ENCODE results near the gene HEXD.
"Not testable (repeated sequence)": the region's sequence is repeated elsewhere in the genome, so short reads cannot be mapped to it uniquely, and the experiment has no call there.

Gene HEXD

GRCh38 chr17:82410014-82410716 is 8.0 kb upstream of the HEXD start:
- Histone ChIP-seq H3K36me3 (no peaks in the 10 kb centered on the region), H3K27ac (no peak overlapping the region), H3K9me3 (no peaks in the 10 kb centered on the region), H3K27me3 (no peaks in the 10 kb centered on the region), H3K4me1 (ENCODE audit: control insufficient read depth in 1 of 2, insufficient read depth in 1 of 2, low read depth in 1 of 2, low read length in 1 of 2) (peaks cover 0 to 10% of the 10 kb centered on the region in 2 experiments), H3K4me3 (ENCODE audit: low read depth in 1 of 2, low read length in 1 of 2) (no peak overlapping the region)
- no peak for TF ChIP-seq CTCF (IDR thresholded peaks at IDR 0.05)

GRCh38 chr17:82411396-82412053 is 6.6 kb upstream of the HEXD start:
- no peaks in the 10 kb centered on the region for H3K9me3 ChIP-seq
- no peaks in the 10 kb centered on the region for H3K36me3 ChIP-seq
- H3K4me1 ChIP-seq (ENCODE audit: control insufficient read depth in 1 of 2, insufficient read depth in 1 of 2, low read depth in 1 of 2, low read length in 1 of 2) = peaks cover 0 to 6% of the 10 kb centered on the region in 2 experiments
- TF ChIP-seq CTCF (IDR thresholded peaks at IDR 0.05) = no peak
- no peak overlapping the region for H3K27ac ChIP-seq
- no peak overlapping the region for H3K4me3 ChIP-seq (ENCODE audit: low read depth in 1 of 2, low read length in 1 of 2)
- H3K27me3 ChIP-seq = no peaks in the 10 kb centered on the region

- not testable (repeated sequence) for H3K4me1 ChIP-seq (ENCODE audit: control insufficient read depth in 1 of 2, insufficient read depth in 1 of 2, low read depth in 1 of 2, low read length in 1 of 2); H3K27ac ChIP-seq; H3K4me3 ChIP-seq (ENCODE audit: low read depth in 1 of 2, low read length in 1 of 2); H3K27me3 ChIP-seq; H3K9me3 ChIP-seq; H3K36me3 ChIP-seq
These were observed 6.1 kb upstream of the HEXD start for GRCh38 chr17:82412081-82412480.

GRCh38 chr17:82412535-82413520 is 5.3 kb upstream of the HEXD start:
- peaks cover 3 to 9% of the 10 kb centered on the region in 2 experiments for H3K4me1 ChIP-seq (ENCODE audit: control insufficient read depth in 1 of 2, insufficient read depth in 1 of 2, low read depth in 1 of 2, low read length in 1 of 2)
- no peak for TF ChIP-seq CTCF (IDR thresholded peaks at IDR 0.05)
- no peaks in the 10 kb centered on the region for H3K27me3 ChIP-seq
- no peak overlapping the region for H3K27ac ChIP-seq
- H3K9me3 ChIP-seq = no peaks in the 10 kb centered on the region
- H3K36me3 ChIP-seq = no peaks in the 10 kb centered on the region
- no peak overlapping the region for H3K4me3 ChIP-seq (ENCODE audit: low read depth in 1 of 2, low read length in 1 of 2)

- peak overlapping the region in 1 of 2 experiments; percentile 36 for H3K4me3 ChIP-seq (ENCODE audit: low read depth in 1 of 2, low read length in 1 of 2)
These were observed 3.4 kb upstream of the HEXD start for GRCh38 chr17:82414548-82415281.

More at GRCh38 chr17:82414548-82415281, 3.4 kb upstream of the HEXD start:
- H3K27me3 ChIP-seq = no peaks in the 10 kb centered on the region
- no peaks in the 10 kb centered on the region for H3K9me3 ChIP-seq
- peaks cover 17 to 24% of the 10 kb centered on the region in 2 experiments for H3K4me1 ChIP-seq (ENCODE audit: control insufficient read depth in 1 of 2, insufficient read depth in 1 of 2, low read depth in 1 of 2, low read length in 1 of 2)
- H3K27ac ChIP-seq = peak overlapping the region; percentile 25
- TF ChIP-seq CTCF (IDR thresholded peaks at IDR 0.05) = peak; percentile 77
- no peaks in the 10 kb centered on the region for H3K36me3 ChIP-seq

All from neutrophil (primary cell).